RCC 7860 (cell line): ENCODE measurements around the gene EXOSC2.

ENCODE experiments used
- DNase-seq: peaks from one replicate; pipeline ENCODE4 v3.0.0-alpha.2; 2015; ENCODE audit warnings: low spot score
- FAIRE-seq: peaks from 2 replicates; lab custom pipeline; 2012; peaks lifted over from hg19 to GRCh38; lab: Jason Lieb, UNC

The EXOSC2 gene

DNA sequence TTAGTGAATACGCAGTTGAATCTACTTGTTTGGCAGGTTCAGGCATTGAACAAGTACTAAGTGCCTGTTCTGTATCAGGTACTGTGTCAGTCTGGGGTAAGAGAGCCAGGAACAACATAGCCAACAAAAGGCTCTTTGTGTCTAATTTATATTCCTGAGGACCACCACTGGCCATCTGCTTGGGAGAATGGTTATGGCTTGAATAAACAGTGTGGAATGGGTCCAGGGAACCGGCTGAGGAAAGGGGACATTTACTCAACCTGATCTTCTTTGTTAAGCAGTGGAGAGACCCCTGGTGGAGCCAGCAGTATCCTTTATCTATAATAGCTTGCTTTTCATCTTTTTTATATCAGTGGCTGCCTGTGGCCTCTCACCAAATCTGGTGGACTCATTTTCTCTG, 38.6 kb downstream of the EXOSC2 start:
- FAIRE-seq: no peak
- no peak for DNase-seq

GRCh38 chr9:130732793-130733221, 39.2 kb downstream of the EXOSC2 start:
- no peak for FAIRE-seq
- no peak for DNase-seq

GRCh38 chr9:130735566-130735965, 42.0 kb downstream of the EXOSC2 start:
- no peak for DNase-seq

GRCh38 chr9:130736834-130737233, 43.3 kb downstream of the EXOSC2 start:
- no peak for FAIRE-seq
- no peak for DNase-seq

More at GRCh38 chr9:130735566-130735965, 42.0 kb downstream of the EXOSC2 start:
- FAIRE-seq: no peak

GRCh38 chr9:130738281-130738680, 44.7 kb downstream of the EXOSC2 start:
- DNase-seq: no peak
- no peak for FAIRE-seq

DNA sequence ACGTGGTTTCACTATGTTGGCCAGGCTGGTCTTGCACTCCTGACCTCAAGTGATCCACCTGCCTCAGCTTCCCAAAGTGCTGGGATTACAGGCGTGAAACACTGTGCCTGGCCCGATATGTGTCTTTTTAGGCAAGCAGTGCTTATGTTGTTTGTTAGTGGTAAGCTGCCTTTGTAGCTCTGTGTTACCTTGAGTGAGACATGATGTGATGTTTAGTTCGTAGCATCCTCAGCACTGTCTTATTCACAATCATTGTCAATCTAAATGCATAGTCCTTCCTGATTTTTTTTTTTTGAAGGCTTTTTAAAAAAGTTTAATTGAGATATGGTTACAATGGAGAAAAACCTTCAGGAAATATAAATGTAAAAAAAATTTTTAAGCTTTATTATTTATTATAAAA, 45.5 kb downstream of the EXOSC2 start:
- no peak for DNase-seq
- no peak for FAIRE-seq

GRCh38 chr9:130740218-130741023, 46.8 kb downstream of the EXOSC2 start:
- FAIRE-seq (no peak), DNase-seq (no peak)

GRCh38 chr9:130741024-130741305, 47.4 kb downstream of the EXOSC2 start:
- no peak for FAIRE-seq

DNA sequence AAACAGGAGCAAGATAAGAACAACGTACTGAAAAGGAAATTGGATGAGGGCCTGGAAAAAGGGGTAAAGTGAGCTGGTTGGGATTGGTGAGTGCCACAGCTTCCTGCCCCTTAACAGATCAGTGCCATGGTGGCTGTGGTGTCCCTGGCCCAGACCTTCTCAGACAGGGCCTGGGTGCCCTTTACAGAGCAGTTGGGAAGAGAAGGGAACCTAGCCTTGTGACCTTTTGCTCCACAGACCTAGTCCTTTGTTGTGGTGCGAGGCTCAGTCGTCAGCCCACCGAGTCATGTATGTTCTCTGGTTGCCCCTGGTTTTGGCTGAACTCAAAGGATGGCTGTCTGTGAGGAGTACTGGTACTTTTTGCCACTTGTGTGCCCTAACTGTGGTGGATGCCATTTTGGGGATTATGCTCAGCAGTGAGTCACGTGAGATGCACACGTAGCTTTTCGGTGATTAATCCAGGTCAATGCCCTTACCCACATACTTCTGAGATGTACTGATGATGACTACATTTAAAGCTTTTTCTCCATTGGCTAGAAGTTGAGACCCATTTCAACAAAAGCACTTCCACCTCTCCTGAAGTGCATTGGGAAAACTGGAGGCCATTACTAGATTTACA, 48.4 kb downstream of the EXOSC2 start:
- FAIRE-seq (no peak), DNase-seq (peak; percentile 62)

More at GRCh38 chr9:130741024-130741305, 47.4 kb downstream of the EXOSC2 start:
- DNase-seq: no peak

GRCh38 chr9:130743656-130744055, 50.1 kb downstream of the EXOSC2 start:
- DNase-seq (no peak), FAIRE-seq (no peak)

DNA sequence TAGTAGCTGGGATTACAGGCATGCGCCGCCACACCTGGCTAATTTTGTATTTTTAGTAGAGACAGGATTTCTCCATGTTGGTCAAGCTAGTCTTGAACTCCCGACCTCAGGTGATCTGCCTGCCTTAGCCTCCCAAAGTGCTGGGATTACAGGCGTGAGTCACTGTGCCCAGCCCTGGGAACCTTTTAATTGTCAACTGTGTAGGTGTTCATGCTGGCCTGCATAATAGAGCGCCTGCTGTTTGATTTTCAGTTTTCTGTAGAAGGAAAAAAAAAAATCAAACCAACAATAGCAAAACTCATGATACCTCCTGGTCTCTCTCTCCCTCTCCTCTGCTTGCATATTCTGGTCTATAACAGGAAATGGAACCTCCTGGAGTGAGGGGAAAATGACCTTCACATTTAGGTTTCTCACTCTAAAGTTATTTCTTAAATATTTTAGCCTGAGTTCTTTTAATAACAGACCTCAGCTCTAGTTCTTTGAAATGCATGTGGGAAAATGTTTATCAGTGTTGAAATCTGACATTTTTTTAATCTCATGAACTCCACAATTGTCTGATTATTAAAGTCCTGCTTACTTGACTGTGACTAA, 51.7 kb downstream of the EXOSC2 start:
- FAIRE-seq: no peak
- DNase-seq: no peak

- no peak for FAIRE-seq
- no peak for DNase-seq
Measured at GRCh38 chr9:130745829-130746228, 52.2 kb downstream of the EXOSC2 start.

- DNase-seq: no peak
- no peak for FAIRE-seq
Measured at GRCh38 chr9:130746434-130747212, 53.0 kb downstream of the EXOSC2 start.

DNA sequence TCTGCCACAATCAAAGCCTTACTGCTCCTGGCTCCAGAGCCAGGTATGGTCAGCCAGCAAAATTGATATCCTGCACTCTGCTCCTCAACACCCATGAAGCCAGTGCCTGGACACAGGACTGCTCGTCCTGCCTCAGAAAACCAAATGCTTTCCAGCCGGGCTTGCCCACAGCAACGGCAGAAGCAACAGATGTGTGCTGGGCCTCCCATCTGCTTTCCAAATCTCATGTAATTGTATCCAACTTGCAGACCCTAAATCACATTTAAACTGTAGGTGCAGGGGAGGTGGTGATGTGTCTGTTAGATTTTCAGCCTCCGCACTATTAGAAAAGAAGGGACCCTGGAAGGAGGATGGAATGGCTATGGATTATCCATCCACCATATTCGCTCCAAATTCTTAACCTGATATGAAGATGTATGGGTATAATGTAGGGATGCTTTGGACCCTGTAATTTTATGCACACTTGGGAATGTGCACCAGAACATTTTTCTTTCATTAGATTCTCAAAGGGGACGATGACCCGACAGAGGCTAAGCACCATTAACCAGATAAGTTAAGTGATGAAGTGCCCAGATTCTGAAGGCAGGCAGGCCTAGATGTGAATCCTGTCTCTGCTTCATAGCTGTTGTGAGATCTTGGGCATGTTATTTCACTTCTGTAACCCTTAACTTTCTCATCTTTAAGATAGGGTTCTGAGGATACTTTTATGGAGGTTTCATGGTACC, 58.2 kb downstream of the EXOSC2 start:
- no peak for DNase-seq
- FAIRE-seq: no peak
